ENCODE data around the gene ATXN1.

GRCh38 chr6:16405375-16405774 lies 355.9 kb downstream of the ATXN1 start:
- TF ChIP-seq CTCF (IDR thresholded peaks at IDR 0.05) (no peak), POLR2A (IDR thresholded peaks at IDR 0.05) (no peak)

Data from testis (tissue), 2 donors.